GM12892 (cell line): Measurements from ENCODE around the gene PRRT1B.

Source experiments
- DNase-seq: peaks from one replicate; pipeline ENCODE4 v3.0.0; 2011; ENCODE audit not compliant: insufficient read length
- FAIRE-seq: peaks from 2 replicates; lab custom pipeline; 2011; peaks lifted over from hg19 to GRCh38; lab: Jason Lieb, UNC
- POLR2A ChIP-seq: IDR thresholded peaks from 2 replicates; pipeline ENCODE4 v1.6.1; 2011; ENCODE audit warnings: low read depth, low read length, control low read depth
- POLR2AphosphoS5 ChIP-seq: IDR thresholded peaks from 2 replicates; pipeline ENCODE4 v1.6.1; 2011; ENCODE audit warnings: low read depth, low read length, control low read depth
- TAF1 ChIP-seq: IDR thresholded peaks from 2 replicates; pipeline ENCODE4 v1.6.1; 2011; ENCODE audit warnings: low read depth, mild to moderate bottlenecking, control low read depth, low read length, borderline replicate concordance

PRRT1B gene

DNA sequence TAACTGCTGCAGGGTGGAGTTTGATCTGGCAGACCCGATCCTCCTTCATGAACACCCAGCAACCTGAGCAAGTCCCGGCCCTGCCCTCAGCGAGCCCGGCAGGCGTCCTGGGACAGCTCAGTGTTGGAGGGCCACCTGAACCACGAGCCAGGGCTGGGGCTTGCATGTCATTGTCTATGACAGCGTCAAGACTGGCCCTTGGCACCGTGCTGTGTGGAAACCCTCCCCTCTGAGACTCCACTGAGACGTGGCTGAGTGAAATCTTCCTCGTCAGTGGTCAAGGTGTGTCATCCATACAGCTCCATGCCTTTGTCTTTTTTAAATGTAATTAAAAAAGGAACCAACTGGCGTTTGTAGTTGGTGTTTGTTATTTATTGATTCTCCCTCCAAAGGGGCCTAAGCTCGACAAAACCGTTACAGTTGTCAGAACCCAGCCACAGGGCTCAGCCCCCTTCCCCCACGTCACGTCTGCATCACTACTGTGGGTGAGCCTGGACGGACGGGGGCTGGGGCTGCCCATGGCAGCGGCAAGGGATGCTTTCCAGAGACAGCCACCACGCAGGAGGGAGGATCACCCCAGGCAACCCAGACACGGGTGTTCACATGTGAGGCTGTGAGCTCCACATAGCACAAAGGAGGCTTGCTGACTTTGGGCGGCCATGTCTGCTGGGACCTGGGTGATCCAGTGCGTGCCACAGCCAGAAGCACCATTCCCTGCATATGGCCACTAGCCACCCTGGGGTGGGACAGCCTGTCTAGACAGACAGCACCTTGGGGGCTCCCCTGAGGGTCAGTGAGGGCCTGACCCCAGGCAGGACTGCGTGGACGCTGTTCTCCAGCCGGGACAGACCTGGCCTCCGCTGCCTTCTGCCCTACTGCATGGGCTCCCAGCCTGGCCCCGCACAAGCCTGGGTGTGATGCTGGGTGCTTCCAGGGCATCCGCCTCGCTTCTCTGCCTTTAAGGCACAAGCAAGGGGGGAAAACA, 21.6 kb upstream of the PRRT1B start:
- no peak for FAIRE-seq
- no peak for DNase-seq
- TF ChIP-seq TAF1, result no peak
- TF ChIP-seq POLR2AphosphoS5, result peak; percentile 15; the same call in 1 of the 2 replicates

DNA sequence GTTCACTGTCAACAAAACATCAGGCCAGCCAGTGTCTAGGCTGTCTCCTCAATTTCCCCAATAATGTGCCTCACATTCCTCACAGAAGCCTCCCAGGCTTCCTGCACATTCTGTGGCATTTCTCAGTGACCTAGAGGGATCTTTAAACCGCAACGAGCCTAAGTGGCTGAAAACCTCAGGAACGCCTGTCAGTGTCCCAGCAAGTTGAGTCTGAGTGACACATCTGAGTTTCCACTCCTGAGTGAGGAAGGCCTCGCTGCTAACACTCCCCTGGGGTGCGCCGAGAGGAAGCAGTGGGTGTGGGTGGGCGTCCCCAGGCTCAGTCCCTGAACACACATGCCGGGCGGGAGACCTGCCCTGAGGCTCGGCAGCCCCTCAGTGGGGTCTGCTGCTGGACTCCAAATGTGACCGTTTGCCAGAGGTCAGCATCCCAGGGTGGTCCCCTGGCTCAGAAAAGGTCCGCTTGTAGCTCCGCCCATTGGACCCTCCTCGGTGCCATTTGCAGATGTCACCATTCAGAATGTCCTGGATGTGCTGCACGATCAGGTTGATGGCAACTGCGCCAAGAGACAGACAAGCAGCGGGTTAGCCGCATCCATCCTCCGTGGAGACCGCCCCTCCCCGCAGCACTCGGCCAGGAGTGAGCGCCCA, 20.5 kb upstream of the PRRT1B start:
- DNase-seq, result no peak
- FAIRE-seq, result no peak
- TF ChIP-seq POLR2A, result no peak
- TF ChIP-seq TAF1, result no peak
- no peak for TF ChIP-seq POLR2AphosphoS5

DNA sequence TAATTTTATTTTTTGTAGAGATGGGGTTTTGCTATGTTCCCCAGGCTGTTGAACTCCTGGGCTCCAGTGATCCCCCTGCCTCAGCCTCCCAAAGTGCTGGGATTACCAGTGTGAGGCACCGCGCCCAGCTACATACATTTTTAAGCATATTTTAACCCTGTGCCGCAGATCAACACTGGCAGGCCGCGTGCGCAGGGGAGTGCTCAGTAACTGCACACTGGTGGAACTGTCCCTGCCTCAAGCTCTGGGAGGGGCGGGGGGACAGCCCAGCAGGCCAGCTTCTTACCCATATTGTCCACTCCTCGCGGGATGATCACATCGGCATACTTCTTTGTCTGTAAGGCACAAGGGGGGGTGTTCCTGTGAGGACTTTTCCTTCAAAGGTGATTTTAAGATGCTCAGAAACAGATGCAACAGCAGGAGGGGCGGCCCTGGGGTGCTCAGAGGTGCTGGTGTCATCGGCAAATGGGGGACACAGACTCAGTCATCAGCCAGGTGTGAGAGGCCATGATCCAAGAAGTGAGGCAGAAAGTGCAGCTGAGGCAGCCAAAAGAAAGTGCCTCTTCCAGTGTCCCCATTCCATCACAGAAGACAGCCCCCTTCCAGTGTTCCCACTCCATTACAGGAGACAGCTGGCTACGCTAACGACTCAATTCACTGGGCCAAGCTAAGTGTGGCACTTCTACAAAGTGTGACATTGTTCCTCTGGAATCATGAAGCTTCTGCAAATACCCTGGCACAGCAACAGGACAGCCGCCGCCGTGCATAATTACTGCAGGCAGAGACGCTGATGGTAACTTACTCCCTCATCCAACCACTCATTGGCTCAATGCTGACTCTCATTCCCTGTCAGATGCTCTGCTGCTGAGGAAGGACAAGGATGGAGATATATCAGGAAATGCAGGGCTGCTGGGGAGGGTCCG, 19.4 kb upstream of the PRRT1B start:
- FAIRE-seq (no peak), DNase-seq (no peak)
- TF ChIP-seq POLR2AphosphoS5, result no peak
- no peak for TF ChIP-seq POLR2A
- no peak for TF ChIP-seq TAF1

DNA sequence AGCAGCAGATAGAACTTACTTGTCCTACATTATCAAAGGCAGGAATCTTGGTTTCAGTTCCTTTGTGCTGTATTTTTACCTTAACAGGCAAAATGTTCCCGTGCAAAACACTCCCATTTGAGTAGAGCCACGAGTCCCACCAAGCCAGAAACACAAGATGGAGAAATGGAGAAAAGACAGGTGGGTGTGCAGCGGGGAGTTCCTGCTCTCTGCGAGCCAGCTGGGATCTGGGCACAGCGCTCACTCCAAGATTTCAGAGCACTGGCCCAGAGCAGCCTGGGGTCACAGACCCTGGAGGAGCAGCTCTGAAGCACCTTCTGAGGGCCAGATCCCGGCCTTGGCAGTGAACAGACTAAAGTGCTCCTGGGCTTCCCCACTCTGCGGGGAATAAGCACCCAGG, 17.1 kb upstream of the PRRT1B start:
- no peak for TF ChIP-seq POLR2AphosphoS5
- no peak for TF ChIP-seq POLR2A
- TF ChIP-seq TAF1, result no peak
- no peak for DNase-seq
- FAIRE-seq, result no peak

DNA sequence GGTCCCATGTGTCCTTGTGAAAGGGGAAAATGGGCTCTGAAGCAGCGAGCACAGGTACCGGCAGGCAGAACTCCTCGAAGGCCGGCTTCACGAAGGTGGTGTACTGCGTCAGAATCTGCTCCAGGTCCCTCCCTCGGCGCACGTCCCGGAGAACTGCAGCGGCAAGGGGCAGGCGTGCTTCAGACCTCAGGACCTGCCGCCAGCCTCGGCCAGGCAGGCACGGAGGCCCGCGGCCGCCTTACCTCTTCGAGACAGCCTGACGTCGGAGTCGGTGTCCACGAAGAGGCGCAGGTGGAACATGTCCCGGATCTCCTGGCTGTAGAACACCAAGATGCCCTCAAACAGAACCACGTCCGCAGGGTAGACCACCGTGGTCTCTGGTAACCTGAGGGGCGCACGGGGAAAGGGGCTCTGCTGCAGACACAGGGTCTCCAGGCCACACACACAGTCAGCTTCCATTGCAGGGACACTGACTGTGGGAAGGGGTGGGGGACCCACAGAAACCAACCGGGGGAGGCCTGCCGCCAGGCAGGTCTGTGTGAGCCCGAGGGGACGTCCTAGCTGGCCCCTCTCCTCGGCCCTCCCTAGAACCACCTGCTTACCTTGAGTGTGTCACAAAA, 16.3 kb upstream of the PRRT1B start:
- no peak for TF ChIP-seq POLR2AphosphoS5
- no peak for TF ChIP-seq TAF1
- no peak for TF ChIP-seq POLR2A
- FAIRE-seq (no peak), DNase-seq (no peak)

DNA sequence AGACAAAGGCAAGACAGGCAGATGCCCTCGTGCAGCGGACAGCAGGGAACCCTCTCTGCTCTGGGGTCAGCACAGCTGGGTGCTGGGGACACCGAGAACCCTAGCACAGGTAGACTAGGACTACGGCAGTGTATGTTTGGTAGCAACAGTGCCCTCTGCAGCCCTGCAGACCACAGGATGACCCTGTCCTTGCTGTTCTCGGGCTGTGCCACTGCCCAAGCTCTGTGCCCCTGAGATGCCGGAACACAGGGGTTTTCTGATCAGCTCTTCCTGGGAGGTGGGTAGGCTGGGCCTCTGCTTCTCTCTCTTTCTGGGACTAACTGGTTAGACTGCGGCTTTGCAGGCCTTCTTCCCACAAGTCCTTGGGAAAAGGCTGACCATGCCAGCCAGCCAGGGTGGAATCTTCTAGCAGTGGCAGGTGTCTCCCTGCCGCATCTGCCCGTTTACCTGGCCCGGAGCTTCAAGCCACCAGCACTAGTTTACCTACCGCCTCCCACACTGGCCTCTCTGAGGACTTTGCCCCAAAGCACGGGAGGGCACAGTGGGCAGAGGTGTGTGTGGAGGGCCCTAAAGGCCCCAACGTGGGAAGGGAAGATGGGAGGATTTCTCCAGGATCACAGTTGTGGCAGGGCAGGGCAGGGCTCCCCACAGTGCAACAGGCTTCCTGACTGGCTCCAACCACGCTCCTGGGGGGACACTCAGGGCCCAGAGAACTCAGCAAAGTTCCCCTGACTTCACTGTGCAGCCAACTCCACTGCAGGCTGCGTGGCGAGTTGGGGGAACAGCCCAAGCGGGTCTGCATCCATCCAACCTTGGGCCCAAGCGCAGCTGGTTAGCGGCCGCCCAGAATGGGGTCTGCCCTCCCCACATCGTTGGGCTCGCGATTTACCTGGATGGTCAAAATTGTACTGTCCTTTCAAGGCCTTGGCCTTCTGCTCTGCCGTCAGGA, 15.5 kb upstream of the PRRT1B start:
- TF ChIP-seq TAF1 (no peak), POLR2AphosphoS5 (no peak), POLR2A (no peak)
- FAIRE-seq (no peak), DNase-seq (no peak)

DNA sequence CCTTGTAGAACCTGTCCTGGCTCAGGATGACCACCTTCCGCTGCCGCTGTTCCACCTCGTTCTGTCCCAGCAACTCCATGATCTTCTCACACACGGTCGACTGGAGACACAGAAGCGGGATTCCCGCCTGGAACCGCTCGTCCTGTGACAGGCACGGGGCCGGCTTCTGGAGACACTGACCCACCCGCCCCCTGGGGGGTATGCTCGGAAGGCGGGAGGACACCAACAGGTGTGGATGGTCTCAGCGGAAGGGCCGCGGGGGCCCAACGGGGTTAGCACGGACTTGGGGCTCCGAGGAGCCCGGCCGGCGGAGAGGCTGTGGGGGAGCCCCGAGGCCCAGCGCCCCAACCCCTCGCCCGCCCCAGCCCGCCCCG, 14.8 kb upstream of the PRRT1B start:
- TF ChIP-seq POLR2A (no peak), TAF1 (no peak), POLR2AphosphoS5 (no peak)
- peak; percentile 69 for DNase-seq
- peak; percentile 87 for FAIRE-seq

DNA sequence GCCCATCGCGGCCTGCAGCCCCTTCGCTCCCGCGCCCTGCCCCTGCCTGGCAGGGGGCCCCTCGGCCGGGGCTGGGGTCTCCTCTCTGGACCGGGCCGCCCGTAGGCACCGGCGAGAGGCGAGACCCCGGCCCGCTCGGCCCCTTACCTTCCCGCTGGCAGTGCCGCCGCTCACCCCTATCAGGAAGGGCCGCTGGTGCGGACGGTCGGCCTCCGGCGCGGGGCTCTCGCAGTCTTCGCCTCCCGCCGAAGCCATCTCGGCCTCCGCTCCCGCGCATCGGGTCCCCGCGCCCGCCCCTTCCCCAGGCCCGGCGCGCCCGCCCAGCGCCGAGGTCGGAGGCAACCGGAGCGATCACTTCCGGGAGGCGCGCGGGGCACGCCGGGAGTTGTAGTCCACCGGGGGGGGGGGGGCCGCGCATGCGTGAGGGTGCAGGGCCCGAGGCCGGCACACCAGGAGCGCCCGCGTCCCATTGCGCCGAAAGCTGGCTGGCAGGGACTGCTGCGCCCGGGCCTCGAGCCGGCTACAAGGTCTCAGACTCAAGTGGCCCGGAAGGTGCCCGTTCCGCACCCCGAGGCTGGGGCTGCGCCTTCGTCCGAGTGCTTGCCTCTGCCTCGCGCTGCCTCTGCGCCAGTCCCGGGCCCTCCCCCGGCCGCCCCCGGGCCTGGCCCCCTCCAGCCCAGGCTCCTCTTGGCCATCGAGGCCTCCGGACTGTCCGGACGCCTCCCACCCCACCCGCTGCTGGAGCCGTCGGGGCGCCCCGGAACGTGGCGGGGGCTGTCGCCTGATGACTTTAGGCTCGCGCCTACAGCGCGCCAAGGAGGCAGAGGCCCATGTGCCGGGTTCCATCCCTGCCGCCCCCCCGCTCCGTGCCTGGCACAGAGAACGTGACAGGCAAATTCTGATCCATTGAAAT, 14.1 kb upstream of the PRRT1B start, which contains the start of gene UCK1:
Gene UCK1 (minus strand): TSS at position 344 of the 913 bp plus-strand sequence. CDS start 89 bp downstream, at position 255.
- FAIRE-seq, result peak; percentile 98
- TF ChIP-seq TAF1 (no peak; the same call in 1 of the 2 replicates), POLR2A (peak; percentile 50; the same call in 1 of the 2 replicates)
- peak; percentile 99 for DNase-seq
